GM12891 (cell line): Measurements from ENCODE around the gene PPIP5K1.

Experiments used
- POLR2A ChIP-seq: IDR thresholded peaks from 2 replicates; pipeline ENCODE4 v1.6.1; 2011; ENCODE audit warnings: low read depth, low read length, control low read depth
- POLR2AphosphoS5 ChIP-seq: IDR thresholded peaks from 2 replicates; pipeline ENCODE4 v1.6.1; 2011; ENCODE audit warnings: low read depth, low read length, control low read depth
- TAF1 ChIP-seq: IDR thresholded peaks from 2 replicates; pipeline ENCODE4 v1.6.1; 2011; ENCODE audit warnings: low read depth, low read length, control low read depth

DNA sequence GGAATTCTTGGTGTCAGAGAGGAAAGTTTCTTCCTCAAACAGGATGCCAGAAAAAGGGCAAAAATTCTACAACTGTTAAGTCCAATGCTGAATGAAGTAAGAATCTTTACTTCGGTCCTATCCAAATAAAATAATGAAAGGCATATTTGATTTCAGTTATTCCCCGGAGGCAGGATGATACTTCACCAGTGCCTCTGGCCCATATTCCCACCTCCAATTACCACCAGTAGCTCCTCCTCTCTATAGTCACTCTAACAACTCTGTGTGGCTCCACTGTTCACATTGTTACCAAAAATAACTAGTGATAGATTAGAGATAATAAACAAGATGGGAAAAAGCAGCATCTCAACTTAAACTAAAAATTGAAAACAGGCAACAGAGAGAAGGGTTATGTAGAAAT is 51.9 kb downstream of the PPIP5K1 start:
- TF ChIP-seq TAF1 (no peak), POLR2AphosphoS5 (no peak), POLR2A (no peak)
